K562 treated with DMSO at 1 percent for 48 hours (cell line): Measurements from ENCODE around the gene BEND7. TPM values are rescaled to one million over a fixed set of nuclear protein-coding genes. Genes with fewer than 3 reads are reported as not detected.

Experiments used
- total RNA-seq: library from RNA; unstranded; fragments of 300-600 nt; gene quantifications from 2 replicates; pipeline ENCODE4 v1.2.3, GENCODE V29; 2022; ENCODE audit warnings: low replicate concordance; ENCODE audit errors: extremely low read depth

Gene BEND7, protein sequence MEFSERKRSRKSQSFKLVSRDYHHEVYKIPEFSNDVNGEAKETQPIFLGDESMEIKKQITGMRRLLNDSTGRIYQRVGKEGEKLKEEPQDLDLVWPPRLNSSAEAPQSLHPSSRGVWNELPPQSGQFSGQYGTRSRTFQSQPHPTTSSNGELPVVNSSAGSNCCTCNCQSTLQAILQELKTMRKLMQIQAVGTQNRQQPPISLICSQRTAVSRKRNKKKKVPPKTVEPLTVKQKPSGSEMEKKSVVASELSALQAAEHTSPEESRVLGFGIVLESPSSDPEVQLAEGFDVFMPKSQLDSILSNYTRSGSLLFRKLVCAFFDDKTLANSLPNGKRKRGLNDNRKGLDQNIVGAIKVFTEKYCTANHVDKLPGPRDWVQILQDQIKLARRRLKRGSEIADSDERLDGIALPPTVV
- total RNA-seq, result not detected in 2 replicates

DNA sequence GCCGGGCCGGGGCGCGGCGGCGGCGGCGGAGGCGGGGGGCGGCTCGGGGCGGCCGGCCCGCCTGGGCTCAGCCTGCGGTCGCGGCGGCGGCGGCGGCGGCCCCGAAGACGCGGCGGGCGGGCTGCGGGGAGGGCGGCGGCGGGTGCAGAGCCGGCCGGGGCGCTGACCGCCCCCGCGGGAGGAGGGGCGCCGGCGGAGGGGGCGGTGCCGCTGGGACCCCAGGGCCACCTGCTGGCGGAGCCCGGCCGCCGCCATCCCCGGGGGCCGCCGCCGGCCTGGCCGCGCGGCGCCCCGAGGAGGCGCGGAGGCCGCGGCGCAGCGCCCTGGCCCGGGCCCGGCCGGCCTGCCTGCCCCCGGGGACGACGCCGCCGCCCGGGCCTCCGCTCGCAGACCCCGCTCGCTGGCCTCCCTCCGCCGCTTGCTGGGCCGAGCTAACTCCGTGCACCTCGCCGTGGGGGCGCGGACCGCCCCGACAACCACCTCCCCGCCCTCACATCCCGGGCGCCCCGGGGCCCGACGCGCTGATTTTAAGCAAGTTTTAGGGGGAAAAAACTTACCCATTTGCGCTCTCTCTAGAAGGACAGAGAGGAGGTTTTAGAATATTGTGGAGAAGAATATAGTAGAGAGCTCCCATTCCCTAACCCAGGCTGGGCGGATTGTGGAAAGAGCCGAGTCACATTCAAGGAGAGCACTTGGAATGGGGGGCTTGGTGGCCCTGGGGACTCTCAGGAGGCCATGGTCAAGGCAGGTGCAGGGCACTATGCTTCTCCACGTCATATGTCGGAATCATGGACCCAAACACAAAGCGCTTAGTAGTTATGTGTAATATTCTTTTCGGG is at the start of gene BEND7:
Gene BEND7, minus strand, starts transcription at position 140 of the 839 bp plus-strand sequence. CDS start 481 bp downstream, outside the sequence.

Other genes with a start within 250 kb of the BEND7 start
- not detected in 2 replicates for gene PHYH, start 228.9 kb downstream of the BEND7 start, total RNA-seq
- not detected in 2 replicates for gene SEPHS1, start 180.7 kb downstream of the BEND7 start, total RNA-seq
- not detected in 2 replicates for gene PRPF18, start 58.0 kb upstream of the BEND7 start, total RNA-seq